HG03095 (cell line): ENCODE data around the gene TPSB2.
"Not testable (repeated sequence)": the region's sequence is repeated elsewhere in the genome, so short reads cannot be mapped to it uniquely, and the experiment has no call there.

Source experiments
- ATAC-seq: cut with Tn5 transposase; IDR thresholded peaks from one replicate; pipeline ENCODE4 v1.9.1; 2021; ENCODE audit warnings: moderate library complexity; ENCODE audit not compliant: unreplicated experiment

TPSB2 gene

DNA sequence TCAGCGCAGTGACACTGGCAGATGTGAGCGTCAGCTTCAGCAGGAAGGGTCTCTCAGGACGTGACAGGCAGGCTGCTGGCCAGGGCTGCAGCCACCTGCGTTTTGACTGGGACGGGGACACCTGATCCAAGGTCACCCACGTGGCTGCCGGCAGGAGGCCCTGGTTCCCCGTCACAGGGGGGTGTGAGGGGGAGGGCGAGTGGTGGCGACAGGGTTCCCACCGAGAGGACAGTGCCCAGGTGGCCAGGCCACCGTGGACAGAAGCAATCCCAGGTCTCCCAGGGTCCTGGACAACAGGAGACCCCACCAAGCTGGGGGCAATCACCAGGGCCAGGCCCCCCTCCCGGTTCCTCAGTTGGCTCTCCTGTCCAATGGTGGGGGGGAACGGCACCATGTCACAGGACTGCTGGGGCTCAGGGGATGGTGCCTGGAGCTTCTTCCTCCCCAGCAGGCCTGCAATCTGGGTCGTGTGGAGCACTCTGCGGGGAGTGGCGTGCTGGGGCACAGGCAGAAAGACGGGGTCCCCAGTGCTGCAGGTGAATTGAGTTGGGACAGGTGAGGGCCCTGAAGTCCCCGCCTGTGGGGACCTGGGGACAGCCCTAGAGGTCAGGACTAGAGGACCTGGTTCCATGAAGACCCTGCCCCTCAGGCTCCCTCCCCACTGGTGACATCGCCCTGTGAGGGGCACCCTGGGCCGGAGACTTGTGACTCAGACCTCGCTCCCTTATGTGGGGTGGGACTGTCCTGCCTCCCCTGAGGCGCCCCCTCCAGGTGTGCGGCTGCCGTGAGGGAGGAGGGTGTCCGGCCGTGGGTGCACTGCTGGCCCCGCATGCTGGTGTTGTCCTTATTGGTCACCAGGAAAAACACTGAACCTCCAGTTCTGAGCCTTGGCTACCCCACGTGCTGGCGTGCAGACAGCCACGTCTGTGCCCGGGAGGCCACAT, 14.2 kb upstream of the TPSB2 start:
- not testable (repeated sequence) for ATAC-seq

DNA sequence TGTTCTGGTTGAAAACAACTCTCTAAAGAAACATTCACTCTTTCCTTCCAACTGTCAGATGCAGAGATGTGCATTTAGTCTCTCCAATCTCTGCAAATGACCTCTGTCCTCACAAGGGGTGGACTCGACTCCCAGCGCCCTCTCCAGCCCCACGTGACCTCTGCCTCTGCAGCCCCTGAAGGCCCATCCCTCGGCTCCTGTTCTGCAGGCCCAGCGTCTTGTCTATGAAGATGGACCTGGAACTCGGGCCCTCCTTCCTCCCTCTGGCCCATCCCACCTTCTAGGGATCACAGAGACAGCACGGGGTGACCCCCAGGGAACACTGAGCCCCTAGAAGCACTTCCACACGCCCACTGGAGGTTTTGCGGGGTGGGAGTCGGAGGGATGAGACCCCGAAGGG, 13.4 kb upstream of the TPSB2 start:
- ATAC-seq = not testable (repeated sequence)

DNA sequence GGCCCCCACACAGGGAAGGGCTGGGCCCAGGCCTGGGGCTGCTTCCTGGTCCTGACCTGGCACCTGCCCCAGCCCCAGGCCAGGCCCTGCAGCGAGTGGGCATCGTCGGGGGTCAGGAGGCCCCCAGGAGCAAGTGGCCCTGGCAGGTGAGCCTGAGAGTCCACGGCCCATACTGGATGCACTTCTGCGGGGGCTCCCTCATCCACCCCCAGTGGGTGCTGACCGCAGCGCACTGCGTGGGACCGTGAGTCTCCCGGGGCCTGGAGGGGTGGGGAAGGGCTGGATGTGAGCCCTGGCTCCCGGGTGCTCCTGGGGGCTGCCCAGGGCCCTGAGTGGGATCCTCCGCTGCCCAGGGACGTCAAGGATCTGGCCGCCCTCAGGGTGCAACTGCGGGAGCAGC, 11.1 kb upstream of the TPSB2 start:
- ATAC-seq = not testable (repeated sequence)

DNA sequence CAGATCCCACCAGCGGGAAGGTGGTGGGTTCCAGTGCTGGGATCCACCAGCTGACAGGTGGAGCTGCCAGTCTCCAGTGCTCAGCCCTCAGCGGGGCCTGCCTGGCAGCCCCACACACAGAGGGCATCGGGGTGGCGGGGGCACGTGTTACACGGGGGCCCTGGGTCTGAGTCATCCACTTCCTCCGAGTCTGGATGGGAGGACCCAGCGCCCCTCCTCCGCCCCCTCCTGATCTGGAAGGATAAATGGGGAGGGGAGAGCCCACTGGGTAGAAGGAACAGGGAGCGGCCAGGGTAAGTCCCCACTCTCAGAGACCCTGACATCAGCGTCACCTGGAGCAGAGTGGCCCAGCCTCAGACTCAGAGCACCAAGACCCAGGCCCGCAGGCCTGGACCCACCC, 10.5 kb upstream of the TPSB2 start, which contains the start of gene TPSAB1:
TSS of gene TPSAB1 (plus strand) at position 270 of the 400 bp plus-strand sequence. CDS start 234 bp downstream, outside the sequence.
- not testable (repeated sequence) for ATAC-seq

DNA sequence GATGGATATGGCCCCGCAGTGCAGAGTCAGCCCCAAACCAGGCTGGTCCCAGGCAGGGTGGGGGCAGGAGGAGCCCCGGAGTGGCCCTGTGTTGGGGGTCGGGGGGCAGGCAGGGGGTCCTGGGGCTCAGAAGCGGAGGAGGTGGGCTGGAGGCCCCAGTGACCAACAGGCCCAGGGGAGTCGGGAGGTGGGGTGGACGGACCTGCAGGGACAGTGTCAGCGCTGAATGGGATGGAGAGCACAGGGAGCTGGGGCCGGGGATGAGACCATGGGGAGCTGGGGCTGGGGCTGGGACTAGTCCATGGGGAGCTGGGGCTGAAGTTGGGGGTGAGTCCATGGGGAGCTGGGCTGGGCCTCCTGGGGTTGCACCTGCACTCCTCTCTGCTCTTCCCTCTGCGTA, 9.6 kb upstream of the TPSB2 start:
- not testable (repeated sequence) for ATAC-seq

DNA sequence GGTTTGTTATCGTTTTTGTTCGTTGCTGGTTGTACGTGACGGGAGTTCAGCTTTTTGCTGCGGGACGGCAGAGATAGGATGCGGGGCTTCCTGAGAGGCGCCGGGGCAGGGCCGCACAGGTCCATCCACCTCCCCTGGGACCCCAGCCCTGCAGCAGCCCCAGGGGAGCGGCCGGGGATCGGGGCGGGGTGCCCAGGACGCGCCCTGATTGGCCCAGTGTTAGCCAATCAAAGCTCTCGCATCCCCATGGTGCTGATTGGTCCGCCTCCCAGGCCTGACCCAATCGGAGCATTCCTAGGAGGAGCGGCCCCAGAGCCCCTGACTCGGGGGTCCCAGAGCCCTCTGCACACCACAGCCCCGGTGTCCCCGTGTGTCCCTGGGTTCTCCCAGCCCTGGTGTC, 8.9 kb upstream of the TPSB2 start:
- ATAC-seq = not testable (repeated sequence)

DNA sequence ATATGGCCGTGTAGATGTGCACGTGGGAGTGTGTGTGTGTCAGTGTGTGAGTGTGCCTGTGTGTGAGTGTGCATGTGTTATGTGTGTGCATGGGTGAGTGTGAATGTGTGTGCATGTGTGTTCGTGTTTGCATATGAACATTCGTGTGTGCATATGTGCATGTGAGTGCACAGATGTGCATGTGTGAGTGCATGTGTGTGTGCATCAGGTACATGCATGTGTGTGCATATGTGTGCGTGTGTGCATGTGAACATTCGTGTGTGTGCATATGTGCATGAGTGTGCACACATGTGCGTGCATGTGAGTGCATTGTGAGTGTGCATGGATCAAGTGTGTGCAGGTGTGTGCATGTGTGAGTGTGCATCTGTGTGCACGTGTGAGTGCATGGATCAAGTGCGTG, 8.0 kb upstream of the TPSB2 start:
- no peak for ATAC-seq

DNA sequence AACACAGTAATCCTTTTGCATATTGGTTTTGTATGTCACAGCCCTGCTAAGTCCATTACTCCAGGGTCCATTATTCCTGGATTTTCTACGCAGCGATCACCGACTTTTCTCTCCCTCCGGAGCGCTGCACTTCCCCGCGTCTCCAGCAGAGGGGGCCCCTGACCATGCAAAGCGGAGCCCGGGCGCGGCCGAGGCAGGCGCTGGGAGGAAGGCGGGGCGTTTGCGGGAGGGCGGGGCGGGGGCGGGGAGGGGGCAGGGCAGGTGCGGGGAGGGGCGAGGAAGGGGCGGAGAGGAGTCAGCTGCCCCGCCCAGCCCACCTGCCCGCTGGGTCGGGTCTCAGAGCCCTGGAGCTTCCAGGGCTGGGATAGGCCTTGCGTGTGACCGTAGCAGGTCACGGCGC, 6.7 kb upstream of the TPSB2 start:
- ATAC-seq = not testable (repeated sequence)

DNA sequence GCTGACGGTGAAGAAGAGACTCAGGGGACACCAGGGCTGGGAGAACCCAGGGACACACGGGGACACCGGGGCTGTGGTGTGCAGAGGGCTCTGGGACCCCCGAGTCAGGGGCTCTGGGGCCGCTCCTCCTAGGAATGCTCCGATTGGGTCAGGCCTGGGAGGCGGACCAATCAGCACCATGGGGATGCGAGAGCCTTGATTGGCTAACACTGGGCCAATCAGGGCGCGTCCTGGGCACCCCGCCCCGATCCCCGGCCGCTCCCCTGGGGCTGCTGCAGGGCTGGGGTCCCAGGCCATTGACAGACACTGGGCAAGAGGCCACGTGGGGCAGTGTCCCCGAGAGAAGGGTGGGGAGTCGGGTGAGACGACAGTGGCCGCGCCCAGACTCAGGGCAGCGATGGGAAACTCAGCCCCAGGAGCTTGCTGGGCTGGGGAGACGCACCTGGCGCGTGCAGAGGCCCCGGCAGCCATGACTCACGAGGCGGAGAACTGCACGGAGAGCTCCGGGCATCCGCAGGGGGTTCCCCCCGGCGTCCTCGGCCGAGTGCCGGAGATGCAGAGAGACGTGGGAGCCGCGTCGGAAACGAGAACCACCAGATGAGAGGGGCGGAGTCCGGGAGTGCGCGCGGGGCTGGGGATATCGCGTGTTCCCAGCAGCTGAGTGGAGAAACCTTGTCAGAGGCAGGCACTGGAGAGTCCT, 2.2 kb upstream of the TPSB2 start:
- ATAC-seq = not testable (repeated sequence)

DNA sequence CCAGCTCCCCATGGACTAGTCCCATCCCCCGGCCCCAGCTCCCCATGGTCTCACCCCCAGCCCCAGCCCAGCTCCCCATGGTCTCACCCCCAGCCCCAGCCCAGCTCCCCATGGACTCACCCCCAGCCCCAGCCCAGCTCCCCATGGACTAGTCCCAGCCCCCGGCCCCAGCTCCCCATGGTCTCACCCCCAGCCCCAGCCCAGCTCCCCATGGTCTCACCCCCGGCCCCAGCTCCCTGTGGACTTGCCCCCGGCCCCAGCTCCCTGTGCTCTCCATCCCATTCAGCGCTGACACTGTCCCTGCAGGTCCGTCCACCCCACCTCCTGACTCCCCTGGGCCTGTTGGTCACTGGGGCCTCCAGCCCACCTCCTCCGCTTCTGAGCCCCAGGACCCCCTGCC, 1.3 kb upstream of the TPSB2 start:
- ATAC-seq = not testable (repeated sequence)

DNA sequence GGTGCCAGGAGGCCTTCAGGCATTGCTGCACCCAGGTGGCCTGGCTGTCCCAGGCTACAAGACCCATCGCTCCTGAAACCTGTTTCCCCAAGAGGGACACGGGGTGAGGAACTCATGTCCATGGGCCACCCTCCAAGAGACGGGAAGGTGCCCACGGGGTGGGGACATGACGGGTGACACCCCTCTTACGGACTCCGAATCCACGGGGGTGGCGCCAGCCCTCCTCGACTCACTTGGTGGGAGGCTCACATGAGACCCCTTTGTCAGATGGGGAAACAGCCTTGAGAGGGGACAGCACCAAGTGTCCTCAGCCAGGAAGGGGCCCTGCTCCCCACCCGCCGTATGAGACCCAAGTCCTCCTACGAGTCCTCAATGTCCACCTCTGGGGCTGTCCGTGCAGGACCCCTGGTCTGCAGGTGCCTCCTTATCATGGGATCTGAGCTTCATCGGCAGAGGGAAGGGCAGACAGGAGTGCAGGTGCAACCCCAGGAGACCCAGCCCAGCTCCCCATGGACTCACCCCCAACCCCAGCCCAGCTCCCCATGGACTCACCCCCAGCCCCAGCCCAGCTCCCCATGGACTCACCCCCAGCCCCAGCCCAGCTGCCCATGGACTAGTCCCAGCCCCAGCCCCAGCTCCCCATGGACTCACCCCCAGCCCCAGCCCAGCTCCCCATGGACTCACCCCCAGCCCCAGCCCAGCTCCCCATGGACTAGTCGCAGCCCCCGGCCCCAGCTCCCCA, 658 bp upstream of the TPSB2 start:
- not testable (repeated sequence) for ATAC-seq

DNA sequence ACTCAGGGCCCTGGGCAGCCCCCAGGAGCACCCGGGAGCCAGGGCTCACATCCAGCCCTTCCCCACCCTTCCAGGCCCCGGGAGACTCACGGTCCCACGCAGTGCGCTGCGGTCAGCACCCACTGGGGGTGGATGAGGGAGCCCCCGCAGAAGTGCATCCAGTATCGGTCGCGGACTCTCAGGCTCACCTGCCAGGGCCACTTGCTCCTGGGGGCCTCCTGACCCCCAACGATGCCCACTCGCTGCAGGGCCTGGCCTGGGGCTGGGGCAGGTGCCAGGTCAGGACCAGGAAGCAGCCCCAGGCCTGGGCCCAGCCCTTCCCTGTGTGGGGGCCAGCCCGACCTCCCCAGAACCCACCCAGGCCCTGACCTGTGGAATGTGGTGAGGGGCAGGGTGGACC, 508 bp downstream of the TPSB2 start:
- ATAC-seq = not testable (repeated sequence)

DNA sequence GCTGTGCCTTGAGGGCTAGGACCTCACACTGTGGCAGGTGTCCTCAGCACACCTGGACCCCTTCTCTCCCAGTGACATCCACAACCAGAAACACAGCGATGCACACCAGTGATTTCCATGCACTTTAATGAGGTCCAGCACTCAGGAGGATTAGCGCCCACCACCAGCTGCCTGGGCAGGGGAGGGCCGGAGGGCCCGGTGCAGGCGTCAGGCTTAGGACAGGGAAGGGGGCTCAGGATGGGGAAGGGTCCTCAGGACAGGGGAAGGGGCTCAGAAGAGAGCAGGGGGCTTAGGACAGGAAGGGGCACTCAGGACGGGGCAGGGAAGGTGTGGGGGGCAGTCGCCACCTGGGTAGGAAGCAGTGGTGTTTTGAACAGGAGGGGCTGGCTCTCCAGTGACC, 1.8 kb downstream of the TPSB2 start:
- not testable (repeated sequence) for ATAC-seq

DNA sequence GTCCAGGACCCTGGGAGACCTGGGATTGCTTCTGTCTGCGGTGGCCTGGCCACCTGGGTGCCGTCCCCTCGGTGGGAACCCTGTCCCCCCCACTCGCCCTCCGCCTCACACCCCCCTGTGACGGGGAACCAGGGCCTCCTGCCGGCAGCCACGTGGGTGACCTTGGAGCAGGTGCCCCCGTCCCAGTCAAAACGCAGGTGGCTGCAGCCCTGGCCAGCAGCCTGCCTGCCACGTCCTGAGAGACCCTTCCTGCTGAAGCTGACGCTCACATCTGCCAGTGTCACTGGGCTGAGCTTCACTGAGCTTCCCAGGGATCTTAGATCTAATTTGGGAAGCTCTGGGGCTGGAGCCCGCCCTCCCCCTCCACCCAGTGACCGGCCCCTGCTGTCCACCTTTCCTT, 3.3 kb downstream of the TPSB2 start:
- not testable (repeated sequence) for ATAC-seq

DNA sequence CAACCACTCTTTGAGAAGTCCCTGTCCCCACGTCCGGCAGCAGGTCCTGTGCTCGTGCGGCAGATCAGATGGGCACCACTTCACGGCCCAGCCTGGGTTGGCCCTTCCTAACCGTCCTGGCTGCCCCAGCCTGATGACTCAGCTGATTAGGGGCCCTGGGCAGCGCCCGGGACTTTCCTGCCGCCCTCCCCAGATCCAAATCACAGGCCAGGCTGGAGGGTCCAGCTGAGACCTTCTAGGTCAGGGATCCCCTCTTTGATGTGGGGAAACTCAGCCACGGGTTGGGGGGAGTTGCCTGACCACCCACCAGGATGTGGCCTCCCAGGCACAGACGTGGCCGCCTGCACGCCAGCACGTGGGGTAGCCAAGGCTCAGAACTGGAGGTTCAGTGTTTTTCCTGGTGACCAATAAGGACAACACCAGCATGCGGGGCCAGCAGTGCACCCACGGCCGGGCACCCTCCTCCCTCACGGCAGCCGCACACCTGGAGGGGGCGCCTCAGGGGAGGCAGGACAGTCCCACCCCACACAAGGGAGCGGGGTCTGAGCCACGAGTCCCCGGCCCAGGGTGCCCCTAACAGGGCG, 4.2 kb downstream of the TPSB2 start:
- not testable (repeated sequence) for ATAC-seq

DNA sequence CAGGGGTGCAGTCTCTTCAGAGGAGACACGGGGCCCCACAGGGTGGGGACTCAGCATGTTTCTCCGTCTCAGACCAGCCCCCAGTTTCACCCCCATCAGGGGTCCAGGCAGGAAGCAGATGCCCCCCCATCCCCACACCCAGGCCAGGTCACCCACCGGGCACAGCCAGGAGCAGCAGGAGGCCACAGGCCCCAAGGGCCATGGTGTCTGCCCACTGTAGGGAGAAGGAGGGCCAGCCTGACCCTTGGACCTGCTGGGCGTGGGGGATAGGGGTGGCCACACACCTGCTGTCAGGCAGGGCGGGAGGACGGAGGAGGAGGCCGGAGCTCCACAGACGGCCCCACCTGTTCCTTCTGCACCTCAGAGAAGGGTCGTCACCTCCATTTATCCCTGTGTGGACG, 4.9 kb downstream of the TPSB2 start, which contains the start of gene TPSG1:
TSS of gene TPSG1 (minus strand) at position 218 of the 401 bp plus-strand sequence. CDS start at position 202, 16 bp downstream.
- no peak for ATAC-seq

DNA sequence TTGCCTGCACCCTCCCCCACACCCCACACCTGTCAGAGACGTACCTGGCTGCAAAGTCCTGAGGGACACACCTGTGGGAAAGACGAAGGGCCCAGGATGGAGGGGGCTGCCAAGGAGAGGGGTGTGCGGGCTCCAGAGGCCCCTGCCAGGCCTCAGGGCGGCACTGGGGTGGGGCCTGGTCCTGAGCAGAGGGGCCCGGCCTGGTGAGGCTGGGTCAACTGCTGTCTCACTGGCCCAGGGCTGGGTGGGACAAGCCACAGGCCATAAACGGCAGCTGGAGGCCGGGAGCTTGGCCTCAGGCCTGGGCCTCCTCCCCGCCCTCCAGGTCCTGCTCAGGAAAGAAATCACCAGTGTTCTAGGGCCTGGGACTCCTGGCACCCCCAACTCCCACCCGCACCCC, 5.4 kb downstream of the TPSB2 start:
- ATAC-seq = no peak

DNA sequence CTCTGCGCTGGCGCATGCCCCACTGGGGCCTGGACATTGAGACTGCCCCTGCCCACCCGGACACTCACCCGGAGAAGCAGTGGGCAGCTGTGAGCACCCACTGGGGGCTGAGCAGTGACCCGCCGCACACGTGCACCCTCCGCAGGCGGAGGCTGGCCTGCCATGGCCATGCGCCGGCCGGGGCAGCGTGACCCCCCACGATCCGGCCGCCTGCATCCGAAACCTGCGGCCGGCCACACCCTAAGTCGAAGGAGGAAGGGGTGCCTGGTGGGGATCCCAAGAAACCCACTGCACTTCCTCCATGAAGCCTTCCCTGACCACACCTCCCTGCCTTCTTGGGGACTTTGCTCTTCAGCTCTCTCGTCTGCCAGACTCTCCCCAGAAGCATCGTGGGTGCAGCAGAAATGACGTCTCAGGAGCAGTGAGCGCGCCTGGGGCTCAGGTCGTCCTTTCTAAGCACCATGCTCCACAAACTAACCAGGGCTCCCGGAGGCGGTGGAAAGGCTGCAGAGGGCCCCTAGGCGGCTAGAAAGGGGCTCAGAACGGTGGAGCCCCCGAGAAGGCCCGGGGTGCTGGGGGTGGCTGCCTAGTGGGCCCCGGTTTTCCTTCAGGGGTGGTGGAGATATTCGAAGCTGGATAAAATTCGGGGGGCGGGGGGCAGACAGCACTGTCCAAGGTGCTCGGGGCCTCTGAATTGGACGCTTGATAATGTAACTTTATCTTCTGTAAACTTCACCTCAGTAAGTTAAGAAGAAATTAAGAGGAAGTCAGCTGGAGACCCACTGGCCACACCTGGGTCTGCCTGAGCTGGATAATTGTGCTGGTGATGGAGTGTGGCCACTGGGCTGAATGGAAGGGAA, 6.4 kb downstream of the TPSB2 start:
- no peak for ATAC-seq

DNA sequence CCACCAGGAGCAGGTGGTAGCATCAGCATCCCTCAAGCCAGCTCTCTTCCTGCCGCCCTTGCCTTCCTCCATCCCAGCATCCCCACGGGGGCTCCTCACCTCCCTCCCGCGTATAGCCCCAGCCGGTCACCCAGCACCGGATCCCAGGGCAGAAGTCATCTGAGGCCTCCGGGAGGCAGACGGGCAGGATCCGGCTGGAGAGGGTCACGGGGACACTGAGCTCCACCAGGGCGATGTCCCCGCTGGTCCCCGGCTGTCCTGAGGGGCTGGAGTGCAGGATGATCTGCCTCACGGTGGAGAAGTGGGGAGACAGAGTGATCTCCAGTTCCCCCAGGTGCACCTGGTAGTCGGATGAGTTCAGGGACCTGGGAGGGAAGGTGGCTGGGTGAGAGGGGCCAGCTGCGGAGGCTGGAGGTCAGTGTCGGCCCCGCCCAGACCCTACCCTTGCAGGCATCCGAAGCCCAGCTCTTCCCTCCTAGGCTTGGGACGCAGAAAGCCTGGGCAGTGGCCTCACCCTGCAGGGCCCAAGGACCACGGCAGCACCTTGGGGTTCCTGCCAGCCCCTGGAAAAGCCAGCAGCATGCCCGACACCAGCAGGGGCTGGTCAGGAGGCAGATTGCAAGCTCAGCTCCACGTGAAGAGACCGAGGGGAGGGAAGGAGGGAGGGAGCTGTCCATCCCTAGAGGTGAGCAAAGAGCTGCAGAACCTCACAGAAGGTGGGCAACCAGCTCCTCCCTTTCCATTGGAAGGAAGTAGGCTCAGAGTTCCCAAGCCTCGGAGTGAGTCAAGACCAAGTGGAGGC, 7.2 kb downstream of the TPSB2 start:
- ATAC-seq = no peak
